ENCODE data around the gene SIM2.

GRCh38 chr21:36704958-36705678 is 6.2 kb downstream of the SIM2 start:
- no peak for TF ChIP-seq CTCF (IDR thresholded peaks at IDR 0.05)
- TF ChIP-seq POLR2A (IDR thresholded peaks at IDR 0.05; ENCODE audit: low read depth) = no peak
- TF ChIP-seq POLR2AphosphoS5 (IDR thresholded peaks at IDR 0.05) = no peak
- no peak for TF ChIP-seq EP300 (IDR thresholded peaks at IDR 0.05)
